Choroid plexus epithelial cell (primary cell): ENCODE data around the gene SLC12A5.
A peak's percentile ranks its signal among the peaks of the same experiment; 100 is the strongest.

Source experiments
- DNase-seq: peaks from one replicate; pipeline ENCODE4 v3.0.0-alpha.2; 2010; ENCODE audit warnings: low read depth
- H3K4me3 ChIP-seq: 2 replicates; pipeline ENCODE4 v1.5.1; 2011; ENCODE audit warnings: low read depth, mild to moderate bottlenecking, control low read depth, low read length, moderate library complexity
- TF ChIP-seq, protein P1 (sequence below): conservative IDR thresholded peaks from 2 replicates; pipeline ENCODE4 v1.5.1; 2011; ENCODE audit warnings: low read depth, mild to moderate bottlenecking, control low read depth, inconsistent platforms, low read length, moderate library complexity

SLC12A5 gene

DNA sequence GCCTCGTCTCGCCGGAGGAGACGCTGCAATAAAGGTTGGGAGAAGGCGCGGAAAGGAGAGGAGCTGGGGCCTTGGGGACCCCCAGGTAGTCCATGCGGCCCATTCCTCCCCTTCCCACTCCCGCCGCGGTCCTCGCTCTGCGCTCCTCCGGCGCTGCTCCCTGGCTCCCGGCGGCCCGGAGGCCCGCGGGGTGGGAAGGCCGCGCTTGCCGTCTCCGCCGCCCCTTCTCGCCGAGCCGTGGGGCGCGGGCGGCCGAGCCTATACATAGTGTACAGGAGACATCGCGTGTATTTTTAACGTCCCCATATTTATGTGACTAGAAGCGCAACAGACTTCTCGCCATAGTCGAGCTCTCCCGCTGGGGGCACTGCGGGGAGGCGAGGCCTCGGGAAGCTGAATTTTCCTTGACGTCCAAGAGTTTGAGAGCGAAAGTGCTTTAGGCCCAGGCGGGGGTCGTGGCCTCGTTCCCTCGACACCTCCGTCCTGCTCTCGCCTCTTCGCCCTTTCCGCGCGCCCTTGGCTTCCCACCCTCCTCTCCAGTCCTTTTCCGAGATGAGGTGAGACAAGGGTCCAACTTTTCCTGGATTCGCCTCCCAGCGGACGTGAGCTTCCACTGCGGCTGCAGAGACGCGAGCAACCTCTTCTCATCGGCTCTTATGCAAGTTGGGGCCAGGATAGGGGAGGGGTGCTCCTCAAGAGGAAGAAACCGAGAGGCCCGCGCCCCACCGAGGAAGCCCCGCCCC, 29.0 kb downstream of the SLC12A5 start:
- TF ChIP-seq, protein P1, sequence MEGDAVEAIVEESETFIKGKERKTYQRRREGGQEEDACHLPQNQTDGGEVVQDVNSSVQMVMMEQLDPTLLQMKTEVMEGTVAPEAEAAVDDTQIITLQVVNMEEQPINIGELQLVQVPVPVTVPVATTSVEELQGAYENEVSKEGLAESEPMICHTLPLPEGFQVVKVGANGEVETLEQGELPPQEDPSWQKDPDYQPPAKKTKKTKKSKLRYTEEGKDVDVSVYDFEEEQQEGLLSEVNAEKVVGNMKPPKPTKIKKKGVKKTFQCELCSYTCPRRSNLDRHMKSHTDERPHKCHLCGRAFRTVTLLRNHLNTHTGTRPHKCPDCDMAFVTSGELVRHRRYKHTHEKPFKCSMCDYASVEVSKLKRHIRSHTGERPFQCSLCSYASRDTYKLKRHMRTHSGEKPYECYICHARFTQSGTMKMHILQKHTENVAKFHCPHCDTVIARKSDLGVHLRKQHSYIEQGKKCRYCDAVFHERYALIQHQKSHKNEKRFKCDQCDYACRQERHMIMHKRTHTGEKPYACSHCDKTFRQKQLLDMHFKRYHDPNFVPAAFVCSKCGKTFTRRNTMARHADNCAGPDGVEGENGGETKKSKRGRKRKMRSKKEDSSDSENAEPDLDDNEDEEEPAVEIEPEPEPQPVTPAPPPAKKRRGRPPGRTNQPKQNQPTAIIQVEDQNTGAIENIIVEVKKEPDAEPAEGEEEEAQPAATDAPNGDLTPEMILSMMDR = peak; percentile 49
- peak overlapping the region; percentile 38 for H3K4me3 ChIP-seq
- peak; percentile 51 for DNase-seq

- H3K4me3 ChIP-seq = peak overlapping the region; percentile 38
- no peak for DNase-seq
- TF ChIP-seq, protein P1 = no peak
Observed at GRCh38 chr20:46058599-46059281, 29.7 kb downstream of the SLC12A5 start.

- DNase-seq = no peak
- no peak overlapping the region for H3K4me3 ChIP-seq
- TF ChIP-seq, protein P1 = no peak
Observed at GRCh38 chr20:46060301-46060881, 31.4 kb downstream of the SLC12A5 start.

- H3K4me3 ChIP-seq = no peak overlapping the region
- TF ChIP-seq, protein P1 = no peak
- DNase-seq = no peak
Observed at GRCh38 chr20:46060975-46061374, 32.0 kb downstream of the SLC12A5 start.

- TF ChIP-seq, protein P1 = no peak
Observed at GRCh38 chr20:46062151-46062550, 33.1 kb downstream of the SLC12A5 start.

DNA sequence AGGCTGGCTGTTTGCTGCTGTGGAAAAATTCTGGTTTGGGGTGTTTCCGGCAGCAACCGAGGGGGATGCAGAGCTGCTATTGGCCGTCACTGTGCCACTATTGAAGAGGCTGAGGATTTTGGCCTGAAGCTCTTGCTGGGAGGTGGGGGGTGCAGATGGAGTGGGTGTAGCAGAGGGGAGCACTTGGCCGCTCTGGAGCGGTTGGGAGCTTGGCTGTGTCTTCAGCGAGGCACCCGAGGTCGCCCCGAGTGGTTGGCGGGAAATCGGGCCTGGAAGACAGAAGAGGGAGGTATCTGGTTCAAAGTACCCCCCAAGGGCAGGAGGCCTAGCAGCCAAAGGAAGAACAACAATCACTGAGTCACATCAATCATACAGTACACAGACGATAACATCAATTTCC, 33.6 kb downstream of the SLC12A5 start:
- TF ChIP-seq, protein P1 = no peak
- no peak for DNase-seq
- no peak overlapping the region for H3K4me3 ChIP-seq

More at GRCh38 chr20:46062151-46062550, 33.1 kb downstream of the SLC12A5 start:
- no peak for DNase-seq
- H3K4me3 ChIP-seq = no peak overlapping the region
